ENCODE data around the gene SLC35E1.

GRCh38 chr19:16572332-16573211 lies at the start of gene SLC35E1:
- TF ChIP-seq CTCF (IDR thresholded peaks at IDR 0.05; ENCODE audit: insufficient read depth, low read length): no peak
- TF ChIP-seq GABPA (IDR thresholded peaks at IDR 0.05; ENCODE audit: low read depth): peak; percentile 91
- no peak for TF ChIP-seq REST (IDR thresholded peaks at IDR 0.05; ENCODE audit: insufficient replicate concordance, low read depth)
